Neural cell (in vitro differentiated cells): ENCODE results near the gene SH3GL3. TPM values are rescaled to one million over a fixed set of nuclear protein-coding genes. Genes with fewer than 3 reads are reported as not detected.

Source experiments
- H2AFZ ChIP-seq: fragments of 200-600, 300-800 bp; sonication (generic), shearing (Covaris generic); 2 replicates; pipeline ENCODE4 v1.6.0; 2014; ENCODE audit warnings: low read depth, mild to moderate bottlenecking, antibody characterized with exemption, low read length, moderate library complexity
- H3F3A ChIP-seq: fragments of 200-600 bp; shearing (Covaris generic); 2 replicates; pipeline ENCODE4 v1.6.1; 2016; ENCODE audit warnings: mild to moderate bottlenecking, moderate library complexity, mixed read lengths, antibody characterized with exemption, low read length; ENCODE audit not compliant: insufficient read depth, poor library complexity, severe bottlenecking
- H3K27ac ChIP-seq: fragments of 200-600, 300-800 bp; sonication (generic), shearing (Covaris generic); 2 replicates; pipeline ENCODE4 v1.5.1; 2014; ENCODE audit warnings: mild to moderate bottlenecking, low read length, moderate library complexity
- H3K27me3 ChIP-seq: fragments of 300-800, 200-600 bp; sonication (generic), shearing (Covaris generic); 2 replicates; pipeline ENCODE4 v1.6.0; 2014; ENCODE audit warnings: mild to moderate bottlenecking, low read depth, low read length, moderate library complexity; ENCODE audit not compliant: insufficient read depth
- H3K36me3 ChIP-seq: fragments of 300-800, 200-600 bp; sonication (generic), shearing (Covaris generic); 2 replicates; pipeline ENCODE4 v1.5.1; 2014; ENCODE audit warnings: mild to moderate bottlenecking, antibody characterized with exemption, low read length, moderate library complexity; ENCODE audit not compliant: insufficient read depth
- H3K4me2 ChIP-seq: fragments of 300-800, 200-600 bp; sonication (generic), shearing (Covaris generic); 2 replicates; pipeline ENCODE4 v1.6.0; 2014; ENCODE audit warnings: mild to moderate bottlenecking, low read length
- H3K4me3 ChIP-seq: fragments of 300-800, 200-600 bp; sonication (generic), shearing (Covaris generic); 2 replicates; pipeline ENCODE4 v1.5.1; 2014; ENCODE audit warnings: mild to moderate bottlenecking, low read length, moderate library complexity
- H3K79me2 ChIP-seq: fragments of 200-600 bp; shearing (Covaris generic); replicated peaks from 2 replicates; pipeline ENCODE4 v1.6.0; 2014; ENCODE audit warnings: mild to moderate bottlenecking, low read length, moderate library complexity; ENCODE audit not compliant: insufficient read depth
- H3K9ac ChIP-seq: fragments of 300-800, 200-600 bp; sonication (generic), shearing (Covaris generic); 2 replicates; pipeline ENCODE4 v1.6.1; 2016; ENCODE audit warnings: mild to moderate bottlenecking, low read length, mixed read lengths
- H3K9me2 ChIP-seq: fragments of 200-600 bp; shearing (Covaris generic); 2 replicates; pipeline ENCODE4 v1.6.1; 2016; ENCODE audit warnings: mild to moderate bottlenecking, low read length, mixed read lengths; ENCODE audit not compliant: insufficient read depth
- H3K9me3 ChIP-seq: fragments of 200-600, 300-800 bp; sonication (generic), shearing (Covaris generic); 2 replicates; pipeline ENCODE4 v1.6.1; 2016; ENCODE audit warnings: mild to moderate bottlenecking, mixed run types, low read length, moderate library complexity, mixed read lengths
- H4K20me1 ChIP-seq: fragments of 200-600 bp; shearing (Covaris generic); 2 replicates; pipeline ENCODE4 v1.6.1; 2016; ENCODE audit warnings: mild to moderate bottlenecking, mixed run types; ENCODE audit not compliant: insufficient read depth
- CTCF ChIP-seq: fragments of 450-650 bp; IDR thresholded peaks from 2 replicates; pipeline ENCODE4 v1.5.1; 2014; ENCODE audit warnings: antibody characterized with exemption, mild to moderate bottlenecking, moderate library complexity; ENCODE audit not compliant: poor library complexity, severe bottlenecking
- EP300 ChIP-seq: fragments of 450-650 bp; conservative IDR thresholded peaks from 2 replicates; pipeline ENCODE4 v1.6.1; 2014; ENCODE audit warnings: antibody characterized with exemption, mild to moderate bottlenecking, moderate library complexity; ENCODE audit not compliant: poor library complexity, severe bottlenecking
- EZH2 ChIP-seq: fragments of 200-600, 300-800 bp; shearing (Covaris generic), sonication (generic); IDR thresholded peaks from 2 replicates; pipeline ENCODE4 v1.6.1; 2014; ENCODE audit warnings: antibody characterized with exemption, low read length, borderline replicate concordance, mild to moderate bottlenecking; ENCODE audit not compliant: insufficient read depth, poor library complexity, severe bottlenecking
- MXI1 ChIP-seq: fragments of 450-650 bp; conservative IDR thresholded peaks from 2 replicates; pipeline ENCODE4 v1.6.1; 2014; ENCODE audit warnings: antibody characterized with exemption, mild to moderate bottlenecking; ENCODE audit not compliant: poor library complexity, severe bottlenecking
- POLR2AphosphoS5 ChIP-seq: IDR thresholded peaks from 2 replicates; pipeline ENCODE4 v1.6.1; 2012
- RAD21 ChIP-seq: fragments of 450-650 bp; conservative IDR thresholded peaks from 2 replicates; pipeline ENCODE4 v1.6.1; 2014; ENCODE audit warnings: antibody characterized with exemption, mild to moderate bottlenecking, moderate library complexity
- REST ChIP-seq: IDR thresholded peaks from 2 replicates; pipeline ENCODE4 v1.6.1; 2012; ENCODE audit warnings: borderline replicate concordance
- SMC3 ChIP-seq: fragments of 450-650 bp; conservative IDR thresholded peaks from 2 replicates; pipeline ENCODE4 v1.6.1; 2014; ENCODE audit warnings: antibody characterized with exemption, mild to moderate bottlenecking, moderate library complexity; ENCODE audit not compliant: poor library complexity
- TAF1 ChIP-seq: IDR thresholded peaks from 2 replicates; pipeline ENCODE4 v1.6.1; 2012; ENCODE audit warnings: low read depth
- polyA plus RNA-seq: library from polyadenylated mRNA; depleted of rRNA; stranded (reverse); fragments of >200 nt; gene quantifications from 2 replicates; pipeline ENCODE4 v1.2.3, GENCODE V29; 2014

SH3GL3 gene
- polyA plus RNA-seq, 1 donor from 2014 or later, result 104 TPM

GRCh38 chr15:83604549-83604948 lies 157.4 kb downstream of the SH3GL3 start:
- Histone ChIP-seq H3K27ac (no peak overlapping the region), H3K9ac (no peak overlapping the region), H3K9me3 (no peaks in the 10 kb centered on the region), H3K27me3 (no peaks in the 10 kb centered on the region), H2AFZ (no peak overlapping the region), H4K20me1 (no peaks in the 10 kb centered on the region), H3F3A (no peaks in the 10 kb centered on the region), H3K36me3 (no peaks in the 10 kb centered on the region), H3K4me2 (no peak overlapping the region), H3K79me2 (no peaks in the 10 kb centered on the region), H3K4me3 (no peak overlapping the region), H3K9me2 (no peaks in the 10 kb centered on the region)
- TF ChIP-seq EP300 (no peak), TAF1 (no peak), REST (no peak), MXI1 (no peak), CTCF (no peak), POLR2AphosphoS5 (no peak), RAD21 (no peak), EZH2 (no peak), SMC3 (no peak)

- Histone ChIP-seq H4K20me1 (no peaks in the 10 kb centered on the region), H3F3A (no peaks in the 10 kb centered on the region), H3K9me3 (no peaks in the 10 kb centered on the region), H3K9me2 (no peaks in the 10 kb centered on the region), H2AFZ (no peak overlapping the region), H3K36me3 (no peaks in the 10 kb centered on the region), H3K4me3 (no peak overlapping the region), H3K27me3 (no peaks in the 10 kb centered on the region), H3K9ac (no peak overlapping the region), H3K79me2 (no peaks in the 10 kb centered on the region), H3K4me2 (no peak overlapping the region), H3K27ac (no peak overlapping the region)
- TF ChIP-seq EP300, result peak; percentile 18
- TF ChIP-seq EZH2, result no peak
Measured at GRCh38 chr15:83605111-83605945, 158.2 kb downstream of the SH3GL3 start.
